ENCODE data around the gene CYP19A1. TPM values are rescaled to one million over a fixed set of nuclear protein-coding genes. Genes with fewer than 3 reads are reported as not detected.
A peak's percentile ranks its signal among the peaks of the same experiment; 100 is the strongest.

CYP19A1 gene
- polyA plus RNA-seq, 1 experiment: 0.06 TPM

DNA sequence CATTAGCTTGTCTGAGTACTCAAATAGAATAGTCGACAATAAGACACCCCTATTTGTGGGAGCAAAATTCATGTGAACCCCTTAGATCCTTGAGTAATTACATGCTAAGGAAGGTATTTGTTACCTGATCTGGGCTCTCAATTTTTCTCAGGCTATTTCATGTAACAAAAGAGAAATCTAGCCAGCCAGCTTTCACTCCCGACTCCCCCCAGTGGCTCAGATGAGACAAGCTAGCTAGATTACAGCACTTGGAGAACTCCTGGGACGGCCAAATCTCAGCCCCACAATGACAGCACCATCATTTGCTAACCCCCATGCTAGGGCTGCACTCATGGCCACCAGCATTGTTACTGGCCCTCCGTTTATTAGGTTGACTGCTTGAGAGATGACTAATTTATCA is 44.4 kb upstream of the CYP19A1 start:
- POLR2A ChIA-PET: interaction anchor here (0.6 kb wide), 1 partner anchor 129 kb away, joined by 3 read pairs; no protein-coding TSS in a partner anchor

GRCh38 chr15:51380999-51381806 is 42.8 kb upstream of the CYP19A1 start:
- Histone ChIP-seq H3K36me3 (ENCODE audit: control insufficient read depth, insufficient read depth, low read length) (no peaks in the 10 kb centered on the region), H3K27me3 (ENCODE audit: control insufficient read depth, insufficient read depth, low read length) (peaks cover 2% of the 10 kb centered on the region; the same call in 1 of the 2 replicates), H3K4me3 (ENCODE audit: low read depth, low read length) (no peak overlapping the region)
- DNase-seq (ENCODE audit: low read depth): no peak
- CTCF ChIA-PET: interaction anchor here (0.5 to 10.4 kb wide), 47 partner anchors 8 to 248 kb away, joined by 3 to 290 read pairs (median 4); partner anchors contain the start of gene GLDN
- POLR2A ChIA-PET: no interaction called here
- TF ChIP-seq CTCF (IDR thresholded peaks at IDR 0.05; ENCODE audit: insufficient read depth, low read depth, low read length): peak; percentile 88

More for the DNA sequence above, 44.4 kb upstream of the CYP19A1 start:
- DNase-seq (ENCODE audit: low read depth): no peak
- Histone ChIP-seq H3K27me3 (ENCODE audit: control insufficient read depth, insufficient read depth, low read length) (peaks cover 2% of the 10 kb centered on the region; the same call in 1 of the 2 replicates), H3K4me3 (ENCODE audit: low read depth, low read length) (no peak overlapping the region), H3K36me3 (ENCODE audit: control insufficient read depth, insufficient read depth, low read length) (no peaks in the 10 kb centered on the region)
- CTCF ChIA-PET: interaction anchor here (0.7 to 10.4 kb wide), 21 partner anchors 10 to 274 kb away, joined by 3 to 290 read pairs (median 4); no protein-coding TSS in a partner anchor
- TF ChIP-seq CTCF (IDR thresholded peaks at IDR 0.05; ENCODE audit: insufficient read depth, low read depth, low read length): peak; percentile 86

GRCh38 chr15:51379390-51379789 is 41.0 kb upstream of the CYP19A1 start:
- DNase-seq (ENCODE audit: low read depth): no peak
- no peak for TF ChIP-seq CTCF (IDR thresholded peaks at IDR 0.05; ENCODE audit: insufficient read depth, low read depth, low read length)
- ChIA-PET CTCF (interaction anchor here (1.2 to 10.4 kb wide), 9 partner anchors 9 to 217 kb away, joined by 3 to 290 read pairs (median 15); no protein-coding TSS in a partner anchor), POLR2A (no interaction called here)
- H3K27me3 ChIP-seq (ENCODE audit: control insufficient read depth, insufficient read depth, low read length): peaks cover 2% of the 10 kb centered on the region; the same call in 1 of the 2 replicates
- no peaks in the 10 kb centered on the region for H3K36me3 ChIP-seq (ENCODE audit: control insufficient read depth, insufficient read depth, low read length)
- no peak overlapping the region for H3K4me3 ChIP-seq (ENCODE audit: low read depth, low read length)

DNA sequence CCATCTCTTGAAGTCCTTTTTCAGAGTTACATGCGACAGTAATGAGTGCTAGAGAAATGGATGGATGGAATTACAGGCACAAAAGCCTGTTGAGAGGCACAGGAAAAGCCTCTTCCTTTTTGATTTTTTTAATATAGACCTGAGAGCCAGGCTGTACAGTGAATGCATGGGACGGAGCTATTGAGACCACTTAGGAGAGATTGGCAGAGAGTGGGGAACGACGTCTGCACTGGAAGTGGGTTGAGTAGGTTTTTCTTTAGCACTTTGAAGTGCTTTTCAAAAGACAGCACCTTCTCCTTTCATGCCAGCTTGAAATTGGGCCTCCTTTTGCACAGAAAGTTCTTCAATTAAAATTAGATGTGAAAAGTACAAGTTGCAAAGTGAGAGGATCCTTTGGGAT is 40.0 kb upstream of the CYP19A1 start:
- CTCF ChIA-PET: interaction anchor here (0.6 to 10.4 kb wide), 8 partner anchors 8 to 216 kb away, joined by 3 to 290 read pairs (median 23); no protein-coding TSS in a partner anchor
- POLR2A ChIA-PET: no interaction called here
- H3K36me3 ChIP-seq (ENCODE audit: control insufficient read depth, insufficient read depth, low read length): no peaks in the 10 kb centered on the region
- no peak for TF ChIP-seq CTCF (IDR thresholded peaks at IDR 0.05; ENCODE audit: insufficient read depth, low read depth, low read length)
- no peak for DNase-seq (ENCODE audit: low read depth)
- H3K4me3 ChIP-seq (ENCODE audit: low read depth, low read length): no peak overlapping the region
- peaks cover 1% of the 10 kb centered on the region; the same call in 1 of the 2 replicates for H3K27me3 ChIP-seq (ENCODE audit: control insufficient read depth, insufficient read depth, low read length)
